ENCODE measurements around the gene HS3ST1.

DNA sequence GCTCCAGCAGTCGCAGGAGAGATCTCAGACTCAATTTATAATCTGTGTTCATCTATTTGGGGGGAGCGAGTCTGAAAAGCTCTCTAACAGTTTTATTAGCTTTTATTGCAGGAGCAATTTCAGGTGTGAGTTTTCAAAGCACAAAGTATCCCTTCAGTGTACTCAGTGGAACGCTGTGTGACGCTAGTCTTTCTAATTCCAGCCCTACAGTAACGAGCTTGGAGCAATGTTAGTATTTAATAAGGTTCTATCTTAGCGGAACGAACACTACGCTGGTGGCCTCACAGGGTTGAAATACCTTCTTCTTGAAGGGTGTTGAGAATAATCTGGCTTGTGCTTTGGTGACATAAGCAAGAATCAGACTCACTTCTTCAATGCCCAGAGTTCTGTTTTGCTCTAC lies 8.4 kb downstream of the HS3ST1 start:
- no peak for TF ChIP-seq POLR2AphosphoS5 (IDR thresholded peaks at IDR 0.05)
- TF ChIP-seq, protein P1, sequence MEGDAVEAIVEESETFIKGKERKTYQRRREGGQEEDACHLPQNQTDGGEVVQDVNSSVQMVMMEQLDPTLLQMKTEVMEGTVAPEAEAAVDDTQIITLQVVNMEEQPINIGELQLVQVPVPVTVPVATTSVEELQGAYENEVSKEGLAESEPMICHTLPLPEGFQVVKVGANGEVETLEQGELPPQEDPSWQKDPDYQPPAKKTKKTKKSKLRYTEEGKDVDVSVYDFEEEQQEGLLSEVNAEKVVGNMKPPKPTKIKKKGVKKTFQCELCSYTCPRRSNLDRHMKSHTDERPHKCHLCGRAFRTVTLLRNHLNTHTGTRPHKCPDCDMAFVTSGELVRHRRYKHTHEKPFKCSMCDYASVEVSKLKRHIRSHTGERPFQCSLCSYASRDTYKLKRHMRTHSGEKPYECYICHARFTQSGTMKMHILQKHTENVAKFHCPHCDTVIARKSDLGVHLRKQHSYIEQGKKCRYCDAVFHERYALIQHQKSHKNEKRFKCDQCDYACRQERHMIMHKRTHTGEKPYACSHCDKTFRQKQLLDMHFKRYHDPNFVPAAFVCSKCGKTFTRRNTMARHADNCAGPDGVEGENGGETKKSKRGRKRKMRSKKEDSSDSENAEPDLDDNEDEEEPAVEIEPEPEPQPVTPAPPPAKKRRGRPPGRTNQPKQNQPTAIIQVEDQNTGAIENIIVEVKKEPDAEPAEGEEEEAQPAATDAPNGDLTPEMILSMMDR (IDR thresholded peaks at IDR 0.05), result no peak

All from esophagus muscularis mucosa (tissue), 3 donors.